ENCODE measurements around the gene PUS1.
A peak's percentile ranks its signal among the peaks of the same experiment; 100 is the strongest.

Gene PUS1

GRCh38 chr12:131885543-131886057 is 43.5 kb upstream of the PUS1 start:
- TF ChIP-seq YY1 (IDR thresholded peaks at IDR 0.05; ENCODE audit: low read depth) = no peak
- TF ChIP-seq NFIC (IDR thresholded peaks at IDR 0.05) = no peak
- TF ChIP-seq CREB1 (IDR thresholded peaks at IDR 0.05; ENCODE audit: low read depth) = no peak
- TF ChIP-seq ZBTB7A (IDR thresholded peaks at IDR 0.05; ENCODE audit: low read depth) = no peak
- no peak for TF ChIP-seq EGR1 (IDR thresholded peaks at IDR 0.05)
- TF ChIP-seq RAD21 (IDR thresholded peaks at IDR 0.05; ENCODE audit: low read depth) = no peak
- TF ChIP-seq TEAD4 (IDR thresholded peaks at IDR 0.05) = no peak
- TF ChIP-seq TAF1 (IDR thresholded peaks at IDR 0.05; ENCODE audit: low read depth) = no peak
- no peak for TF ChIP-seq USF1 (IDR thresholded peaks at IDR 0.05)

GRCh38 chr12:131892711-131893604 is 36.1 kb upstream of the PUS1 start:
- TF ChIP-seq ZBTB7A (IDR thresholded peaks at IDR 0.05; ENCODE audit: low read depth) (no peak), MAX (IDR thresholded peaks at IDR 0.05) (no peak), CEBPB (IDR thresholded peaks at IDR 0.05) (no peak), YY1 (IDR thresholded peaks at IDR 0.05; ENCODE audit: low read depth) (no peak), TCF12 (IDR thresholded peaks at IDR 0.05; ENCODE audit: low read depth) (no peak), REST (IDR thresholded peaks at IDR 0.05; ENCODE audit: low read depth) (no peak), TAF1 (IDR thresholded peaks at IDR 0.05; ENCODE audit: low read depth) (no peak), FOXM1 (IDR thresholded peaks at IDR 0.05; ENCODE audit: borderline replicate concordance, low read depth) (no peak), CREB1 (IDR thresholded peaks at IDR 0.05; ENCODE audit: low read depth) (no peak), USF1 (IDR thresholded peaks at IDR 0.05) (no peak), TEAD4 (IDR thresholded peaks at IDR 0.05) (no peak), NFIC (IDR thresholded peaks at IDR 0.05) (no peak), RAD21 (IDR thresholded peaks at IDR 0.05; ENCODE audit: low read depth) (no peak), EP300 (IDR thresholded peaks at IDR 0.05; ENCODE audit: borderline replicate concordance) (no peak), EGR1 (IDR thresholded peaks at IDR 0.05) (no peak)

GRCh38 chr12:131893605-131894312 is 35.3 kb upstream of the PUS1 start:
- no peak for TF ChIP-seq EGR1 (IDR thresholded peaks at IDR 0.05)
- no peak for TF ChIP-seq TCF12 (IDR thresholded peaks at IDR 0.05; ENCODE audit: low read depth)
- TF ChIP-seq MAX (IDR thresholded peaks at IDR 0.05) = no peak
- no peak for TF ChIP-seq YY1 (IDR thresholded peaks at IDR 0.05; ENCODE audit: low read depth)
- no peak for TF ChIP-seq CREB1 (IDR thresholded peaks at IDR 0.05; ENCODE audit: low read depth)
- TF ChIP-seq REST (IDR thresholded peaks at IDR 0.05; ENCODE audit: low read depth) = no peak
- no peak for TF ChIP-seq EP300 (IDR thresholded peaks at IDR 0.05; ENCODE audit: borderline replicate concordance)

GRCh38 chr12:131894313-131894860 is 34.7 kb upstream of the PUS1 start, which contains the start of gene ULK1:
Gene ULK1, plus strand, starts transcription at chr12:131894622. Its CDS starts 380 bp downstream, at chr12:131895002.
- TF ChIP-seq TCF12 (IDR thresholded peaks at IDR 0.05; ENCODE audit: low read depth) = no peak
- TF ChIP-seq TAF1 (IDR thresholded peaks at IDR 0.05; ENCODE audit: low read depth) = peak; percentile 68; the same call in 1 of the 2 replicates

- TF ChIP-seq TEAD4 (IDR thresholded peaks at IDR 0.05) = no peak
- no peak for TF ChIP-seq TCF12 (IDR thresholded peaks at IDR 0.05; ENCODE audit: low read depth)
- TF ChIP-seq YY1 (IDR thresholded peaks at IDR 0.05; ENCODE audit: low read depth) = no peak
- no peak for TF ChIP-seq USF1 (IDR thresholded peaks at IDR 0.05)
- no peak for TF ChIP-seq TAF1 (IDR thresholded peaks at IDR 0.05; ENCODE audit: low read depth)
- no peak for TF ChIP-seq CREB1 (IDR thresholded peaks at IDR 0.05; ENCODE audit: low read depth)
- no peak for TF ChIP-seq NFIC (IDR thresholded peaks at IDR 0.05)
- no peak for TF ChIP-seq RAD21 (IDR thresholded peaks at IDR 0.05; ENCODE audit: low read depth)
- TF ChIP-seq REST (IDR thresholded peaks at IDR 0.05; ENCODE audit: low read depth) = no peak
- TF ChIP-seq EGR1 (IDR thresholded peaks at IDR 0.05) = no peak
- no peak for TF ChIP-seq CEBPB (IDR thresholded peaks at IDR 0.05)
- no peak for TF ChIP-seq FOXM1 (IDR thresholded peaks at IDR 0.05; ENCODE audit: borderline replicate concordance, low read depth)
- TF ChIP-seq ZBTB7A (IDR thresholded peaks at IDR 0.05; ENCODE audit: low read depth) = no peak
- TF ChIP-seq EP300 (IDR thresholded peaks at IDR 0.05; ENCODE audit: borderline replicate concordance) = no peak
Observed at GRCh38 chr12:131894981-131895639, 34.0 kb upstream of the PUS1 start.
